ENCODE measurements around the gene CC2D2A.
A peak's percentile ranks its signal among the peaks of the same experiment; 100 is the strongest.

The CC2D2A gene

DNA sequence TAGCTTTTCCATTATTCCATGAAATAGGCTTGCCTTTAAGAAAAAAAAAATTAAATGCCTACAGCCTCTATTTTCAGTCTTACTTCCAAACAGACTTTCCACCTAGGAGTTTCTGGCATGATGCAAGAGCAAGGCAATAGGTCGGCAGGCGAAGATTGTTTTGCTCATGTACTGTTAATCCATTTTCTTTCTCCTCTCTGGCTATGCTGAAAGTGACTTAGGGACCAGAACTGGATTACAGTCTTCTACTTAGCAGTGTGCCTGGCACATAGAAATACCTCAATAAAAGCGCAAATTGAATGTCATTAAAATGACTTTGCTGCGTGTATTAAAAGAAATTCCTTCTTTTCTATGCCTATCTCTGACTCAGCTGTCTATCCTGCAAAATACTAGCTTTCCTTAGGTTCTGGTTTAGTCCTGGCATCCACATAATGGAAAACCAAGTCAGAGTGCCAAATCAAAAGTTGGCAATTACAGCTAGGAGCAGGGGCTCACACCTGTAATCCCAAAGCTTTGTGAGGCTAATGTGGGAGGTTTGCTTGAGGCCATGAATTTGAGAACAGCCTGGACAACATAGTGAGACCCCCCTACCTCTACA is 51.9 kb downstream of the CC2D2A start:
- DNase-seq = no peak

DNA sequence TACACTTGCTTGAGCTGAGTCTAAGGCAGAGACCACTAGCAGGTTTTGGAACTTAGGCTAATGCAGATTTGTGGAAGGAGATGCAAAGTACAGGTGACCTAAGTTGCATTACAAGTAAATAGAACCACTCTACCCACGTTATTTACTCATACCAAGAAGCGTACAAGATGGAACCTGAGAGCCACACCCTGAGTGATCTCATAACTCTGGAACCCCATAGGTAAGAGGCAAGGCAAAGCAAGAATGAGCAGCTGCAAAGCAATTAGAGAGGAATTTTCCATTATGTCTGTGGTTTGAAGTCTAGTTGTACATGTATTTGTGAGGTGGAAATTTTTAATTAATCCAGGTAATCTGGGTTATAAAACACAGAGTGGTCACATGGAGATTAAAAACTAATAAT is 55.4 kb downstream of the CC2D2A start:
- no peak for DNase-seq

DNA sequence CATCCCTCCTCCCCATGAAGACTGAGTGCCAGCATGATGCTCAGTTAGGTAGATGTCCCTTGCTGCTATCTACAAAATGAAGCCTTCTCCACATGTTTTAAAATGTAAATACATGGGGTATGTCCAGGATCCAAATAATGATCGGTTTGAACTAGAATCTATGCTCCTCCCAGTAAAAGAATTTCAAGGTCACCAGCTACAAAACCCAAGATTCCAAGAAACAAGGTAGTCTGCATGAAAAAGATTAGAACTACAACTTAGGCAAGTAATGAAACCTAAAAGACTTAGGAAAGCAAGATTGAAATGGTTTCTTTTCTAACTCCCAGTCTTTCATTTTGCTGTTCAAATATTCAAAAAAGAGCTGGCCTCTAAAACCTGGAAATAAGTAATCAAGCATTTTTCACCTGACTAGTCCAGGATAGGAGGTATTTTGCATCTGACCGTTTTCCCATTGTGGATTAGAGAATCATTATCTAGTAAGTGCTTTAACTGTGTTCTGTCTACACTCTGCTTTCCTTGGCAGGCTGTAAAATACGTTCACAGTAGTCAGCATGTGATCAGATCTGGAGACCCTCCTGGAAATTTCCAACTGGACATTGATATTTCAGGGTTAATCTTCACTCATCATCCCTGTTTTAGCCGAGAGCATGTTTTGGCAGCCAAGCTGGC is 57.4 kb downstream of the CC2D2A start:
- peak in 1 of 2 experiments; percentile 21 for DNase-seq

DNA sequence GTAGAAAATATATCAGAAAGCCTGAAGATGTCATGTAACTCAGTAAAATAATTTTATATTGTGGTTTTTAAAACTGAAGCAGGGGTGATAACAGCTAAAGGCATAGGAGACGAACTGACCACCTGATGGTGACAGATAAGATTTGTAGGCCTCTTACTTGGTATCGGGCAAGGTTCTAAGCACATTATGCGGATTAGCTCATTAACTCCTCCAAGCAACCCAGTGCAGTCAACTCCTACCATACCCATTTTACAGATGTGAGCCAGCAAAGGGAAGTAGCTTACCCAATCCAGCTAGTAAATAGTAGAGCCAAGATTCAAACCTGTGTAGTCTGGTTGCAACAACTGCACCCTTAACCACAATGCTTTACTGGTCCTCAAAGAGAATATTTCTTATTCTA is 62.1 kb downstream of the CC2D2A start:
- no peak for DNase-seq

DNA sequence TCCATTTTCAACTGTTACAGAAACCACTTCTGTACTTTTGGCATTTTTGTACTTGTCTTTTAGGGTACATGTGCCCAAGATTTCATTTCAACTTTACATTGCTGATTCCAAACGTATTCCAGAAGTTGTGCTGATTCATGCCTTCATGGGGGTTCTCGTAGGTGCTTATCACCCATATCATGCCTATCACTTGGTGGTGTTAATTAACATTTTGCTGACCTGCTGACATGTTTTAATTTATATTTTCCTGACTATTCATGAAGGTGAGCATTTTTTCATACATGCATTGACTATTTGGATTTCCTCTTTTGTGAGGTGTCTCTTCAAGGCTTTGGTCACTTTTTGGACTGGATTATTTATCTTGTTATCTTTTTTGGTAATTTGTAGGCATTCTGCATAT is 64.1 kb downstream of the CC2D2A start:
- no peak for DNase-seq

DNA sequence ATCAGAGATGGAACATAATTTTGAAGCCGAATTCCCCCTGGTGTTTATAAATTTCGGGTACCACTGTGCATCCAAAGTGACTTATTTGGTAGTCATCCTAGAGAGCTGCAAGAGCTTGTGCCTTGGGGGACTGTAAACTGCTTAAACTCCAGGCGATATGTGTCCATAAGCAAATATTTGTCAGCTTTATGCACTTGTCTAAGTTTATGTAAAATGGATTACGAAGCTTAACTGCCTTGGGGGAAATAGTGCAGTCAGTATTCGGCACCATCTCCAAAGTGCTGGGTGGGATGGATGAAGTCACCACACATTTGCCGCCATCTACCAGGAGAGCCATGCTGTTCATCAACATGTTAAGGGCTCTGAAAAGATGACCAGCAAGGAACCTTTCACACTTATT is 65.9 kb downstream of the CC2D2A start:
- DNase-seq = peak in 1 of 2 experiments; percentile 3

DNA sequence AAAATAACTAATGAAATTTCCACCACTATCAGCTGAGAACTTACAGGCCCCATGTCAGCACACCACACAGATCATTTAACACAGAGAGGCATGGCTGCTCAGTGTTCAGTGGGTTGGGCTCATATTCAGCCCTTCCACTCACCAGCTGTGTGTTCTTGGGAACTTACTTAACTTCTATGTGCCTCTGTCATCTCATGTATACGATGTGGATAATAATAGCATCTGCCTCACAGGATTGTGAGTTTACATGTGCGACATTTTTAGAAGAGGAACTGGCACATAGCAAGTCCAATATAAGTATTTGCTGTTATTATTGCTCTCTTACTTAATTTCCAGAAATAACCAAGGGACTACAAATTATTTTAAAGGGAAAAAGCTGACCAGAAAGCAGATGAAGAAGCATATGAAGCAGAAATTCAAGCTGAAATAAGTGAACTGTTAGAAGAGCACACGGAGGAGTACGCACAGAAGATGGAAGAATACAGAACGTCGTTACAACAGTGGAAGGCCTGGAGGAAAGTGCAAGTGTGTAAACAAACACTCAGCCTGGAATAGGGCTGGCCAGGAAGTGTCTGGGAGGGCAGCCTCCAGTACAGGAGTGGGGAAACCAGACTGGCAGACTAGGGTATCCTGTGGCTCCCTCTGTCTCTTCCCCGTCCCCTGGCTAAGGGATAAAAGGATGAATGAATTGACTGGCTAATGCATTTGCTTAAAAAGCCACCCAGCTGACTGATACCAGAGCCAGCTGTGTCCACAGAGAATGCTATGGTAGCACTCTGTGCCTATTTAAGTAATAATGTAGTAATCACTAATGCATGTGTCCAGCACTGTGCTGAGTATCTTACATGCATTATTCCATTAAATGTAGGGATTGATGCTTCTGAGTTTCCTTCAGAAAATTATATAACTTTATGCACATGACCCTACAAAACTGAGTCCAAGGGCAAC is 67.1 kb downstream of the CC2D2A start:
- DNase-seq = no peak

DNA sequence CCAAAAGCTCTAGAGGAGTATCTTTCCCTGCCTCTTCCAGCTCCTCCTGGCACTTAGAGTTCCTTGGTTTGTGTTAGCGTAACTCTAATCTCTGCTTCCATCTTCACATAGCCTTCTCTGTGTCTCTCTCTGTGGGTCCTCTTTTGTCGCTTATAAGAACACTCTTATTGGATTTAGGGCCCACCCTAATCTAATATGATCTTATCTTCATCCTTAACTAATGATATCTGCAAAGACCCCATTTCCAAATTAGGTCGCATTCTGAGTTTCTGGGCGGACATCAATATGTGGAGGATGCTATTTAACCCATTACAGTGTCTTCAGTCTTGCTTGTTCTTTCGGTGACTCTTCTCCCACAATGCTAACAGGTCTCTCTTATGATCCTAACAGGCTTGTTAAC is 72.3 kb downstream of the CC2D2A start:
- no peak for DNase-seq

DNA sequence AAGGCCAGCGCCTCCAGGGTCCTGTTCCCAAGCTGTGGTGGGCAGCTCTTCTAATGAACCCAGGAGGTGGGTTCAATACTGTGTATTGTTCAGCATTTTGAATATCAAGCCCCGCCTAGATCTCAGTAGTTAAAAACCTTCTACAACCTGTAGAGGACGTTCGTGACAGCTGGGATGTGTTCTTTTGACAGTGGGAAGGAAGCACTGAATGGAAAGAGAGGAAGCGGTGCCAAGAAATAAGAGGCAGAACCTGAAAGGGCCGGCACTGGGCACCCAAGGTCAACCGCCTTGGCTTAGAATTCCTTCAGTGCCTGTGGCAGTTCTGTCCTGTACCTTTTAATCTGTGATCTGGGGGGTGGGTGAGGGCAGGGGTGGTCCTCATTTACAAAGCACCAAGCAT is 73.1 kb downstream of the CC2D2A start:
- no peak for DNase-seq

DNA sequence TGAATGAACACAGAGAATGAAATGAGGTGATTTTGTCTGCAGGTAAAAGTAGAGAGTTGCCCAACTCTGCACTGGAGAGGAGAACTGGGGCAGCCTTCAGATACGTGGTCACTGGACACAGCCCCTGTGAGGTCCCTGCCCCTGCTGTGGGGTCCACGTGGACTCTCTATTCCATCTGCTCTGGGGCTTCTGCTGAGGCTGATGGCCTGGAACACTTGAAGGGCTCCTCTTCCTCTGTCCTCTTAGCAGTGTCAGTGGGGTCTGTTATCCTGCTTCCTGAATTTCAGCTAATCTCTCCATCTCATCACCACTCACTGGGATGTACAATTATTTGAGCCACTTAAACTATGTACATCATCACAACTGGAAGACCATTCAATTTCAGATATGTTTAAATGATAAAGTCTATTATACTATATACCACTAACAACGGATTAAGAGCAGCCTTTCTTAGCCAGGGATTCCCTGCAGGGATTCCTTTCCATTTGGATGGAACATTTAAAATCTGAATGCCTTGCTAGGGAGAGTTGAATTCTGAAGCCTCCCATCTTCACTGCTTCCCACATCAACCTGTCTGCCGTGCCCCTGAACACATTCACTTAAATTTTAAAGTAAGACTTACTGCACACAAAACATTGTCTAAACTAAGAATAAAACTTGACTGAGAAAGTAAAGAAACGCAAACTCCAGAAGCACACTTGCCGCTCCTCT is 74.0 kb downstream of the CC2D2A start:
- no peak for DNase-seq

DNA sequence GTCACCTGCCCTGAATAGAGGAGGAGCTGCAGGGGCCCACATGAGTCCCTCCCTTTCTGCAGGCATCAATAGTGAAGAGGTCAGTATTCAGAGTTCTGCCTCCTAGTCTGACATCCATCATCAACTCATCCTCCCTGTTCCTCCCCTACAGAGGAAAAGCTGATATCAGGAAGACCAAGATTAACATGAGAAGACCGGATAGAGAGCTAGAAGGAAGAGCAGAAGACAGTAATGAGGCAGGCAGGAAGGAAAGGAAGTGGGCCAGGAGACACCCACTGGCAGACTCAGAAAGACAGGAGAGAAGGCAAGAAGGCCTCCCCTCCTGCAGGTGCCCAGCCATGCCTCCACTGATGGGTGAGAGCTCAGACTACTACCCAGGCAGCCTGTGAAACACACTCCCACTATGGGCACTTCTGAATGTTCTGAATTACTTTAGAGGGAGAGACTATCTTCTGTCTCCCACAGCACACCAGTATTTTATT is 74.6 kb downstream of the CC2D2A start:
- no peak for DNase-seq

DNA sequence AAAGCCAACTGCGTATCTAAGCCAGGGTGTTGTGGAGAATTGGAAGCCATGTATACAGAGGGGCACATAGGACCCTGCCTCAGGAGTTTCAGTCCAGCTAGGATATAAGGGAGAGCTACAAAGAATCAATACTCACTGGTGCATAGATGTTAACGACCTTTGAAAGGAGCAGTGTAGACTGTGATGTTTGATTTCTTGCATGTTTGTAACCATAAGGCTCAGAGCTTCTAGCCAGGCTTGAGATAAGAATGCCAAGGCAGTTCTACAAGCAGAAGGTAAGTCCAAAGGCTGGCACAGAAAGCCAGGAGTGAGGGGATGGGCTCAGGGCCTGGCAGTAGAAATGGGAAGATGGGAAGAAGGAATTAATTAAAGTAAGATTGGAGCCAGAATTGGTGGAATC is 75.7 kb downstream of the CC2D2A start:
- no peak for DNase-seq

DNA sequence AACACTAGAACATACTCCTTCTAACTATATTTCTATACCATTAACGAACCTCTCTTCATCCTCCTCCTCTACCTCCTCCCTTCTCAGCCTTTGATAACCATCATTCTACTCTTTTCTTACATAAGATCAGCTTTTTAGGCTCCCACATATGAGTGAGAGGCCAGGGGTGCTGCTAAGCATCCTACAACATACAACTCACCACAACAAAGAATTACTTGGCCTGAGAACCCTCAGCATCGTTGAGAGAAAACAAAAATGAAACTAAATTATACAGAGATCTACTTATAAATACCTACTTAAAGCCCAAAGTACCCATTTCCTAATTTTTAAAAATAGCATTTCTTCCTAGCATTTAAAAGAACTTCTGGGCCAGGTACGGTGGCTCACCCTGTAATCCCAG is 77.7 kb downstream of the CC2D2A start:
- no peak for DNase-seq

DNA sequence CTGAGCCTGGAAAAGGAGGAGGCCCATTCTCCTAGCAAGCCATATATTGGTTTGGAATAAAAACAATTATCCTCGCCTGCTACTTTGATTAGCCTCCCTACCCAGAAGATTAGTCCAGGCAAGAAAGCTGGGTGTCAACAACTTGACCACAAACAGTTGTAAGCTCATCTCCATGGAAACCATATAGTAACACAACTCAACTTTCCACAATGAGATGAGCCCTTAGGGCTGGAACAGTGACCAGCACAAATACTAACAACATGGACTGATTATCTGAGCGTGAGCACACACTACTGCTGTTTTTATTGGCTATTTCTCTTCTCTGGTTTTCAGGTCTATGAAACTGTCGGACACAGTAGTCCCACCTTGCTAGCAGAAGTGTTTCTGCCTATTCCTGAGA is 80.8 kb downstream of the CC2D2A start:
- DNase-seq = no peak

DNA sequence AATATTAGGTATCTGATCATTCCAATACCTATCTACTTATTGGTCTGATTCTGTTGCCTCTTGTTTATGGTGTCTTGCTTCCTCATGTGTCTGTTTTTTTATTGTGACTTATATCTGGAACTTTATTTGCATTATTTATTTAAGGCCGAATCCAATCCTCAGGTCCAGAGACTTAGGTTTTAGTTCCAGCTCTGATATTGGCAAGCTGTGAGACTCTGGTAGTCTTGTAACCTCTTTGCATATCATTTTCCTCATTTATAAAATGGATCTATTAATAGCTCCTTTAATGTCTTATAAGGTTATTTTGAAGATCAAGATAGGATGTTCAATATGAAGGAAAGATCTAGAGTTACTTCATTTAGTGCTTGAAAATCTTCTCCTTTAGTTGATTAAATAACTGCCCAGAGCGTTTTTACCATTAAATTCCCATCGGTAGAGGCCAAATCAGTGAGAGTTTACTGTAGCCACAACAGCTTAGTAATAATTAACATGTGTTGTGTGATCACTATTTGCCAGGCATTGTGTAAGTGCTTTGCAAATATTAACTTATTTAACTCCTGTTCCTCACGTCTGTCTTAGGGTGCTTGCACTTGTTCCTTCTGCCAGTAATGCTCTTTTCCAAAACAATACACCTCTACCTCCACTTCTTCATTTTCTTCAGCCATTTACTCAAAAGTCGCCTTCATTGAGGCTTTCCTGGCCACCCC is 82.2 kb downstream of the CC2D2A start:
- no peak for DNase-seq

DNA sequence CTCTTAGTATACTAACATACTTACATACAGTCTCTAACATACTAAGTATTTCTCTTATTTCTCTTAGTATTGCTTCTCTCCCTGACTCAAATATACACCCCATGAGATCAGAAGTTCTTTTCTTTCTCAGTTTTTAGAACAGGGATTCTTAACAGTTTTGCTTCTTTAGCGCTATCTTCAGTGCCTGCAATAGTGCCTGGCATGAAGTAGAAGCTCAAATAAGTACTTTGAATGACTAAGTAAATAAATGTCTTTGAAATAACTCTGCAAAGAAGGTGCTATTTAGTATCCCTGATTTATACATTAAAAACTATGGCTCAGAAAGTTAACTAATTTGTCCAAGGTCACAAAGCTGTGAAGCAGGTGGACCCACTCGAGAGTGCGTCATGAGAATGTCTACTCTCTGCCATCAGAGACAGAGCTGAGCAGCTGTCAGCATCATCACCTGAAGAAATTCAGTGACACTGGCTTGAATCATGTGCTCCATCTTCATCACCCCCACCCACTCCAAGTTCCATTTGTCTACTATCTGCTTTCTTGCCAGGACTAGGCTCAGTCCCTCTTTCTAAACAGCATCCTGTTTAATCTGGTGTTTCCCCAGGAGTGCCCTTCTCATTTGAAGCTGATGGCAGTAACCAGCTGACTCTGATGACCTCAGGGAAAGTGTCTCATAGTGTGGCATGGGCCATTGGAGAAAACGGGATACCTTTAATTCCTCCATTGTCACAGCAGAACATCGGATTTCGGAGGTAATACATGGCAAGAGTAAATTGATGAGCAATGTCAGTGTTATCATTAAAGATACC is 83.1 kb downstream of the CC2D2A start:
- DNase-seq = no peak

DNA sequence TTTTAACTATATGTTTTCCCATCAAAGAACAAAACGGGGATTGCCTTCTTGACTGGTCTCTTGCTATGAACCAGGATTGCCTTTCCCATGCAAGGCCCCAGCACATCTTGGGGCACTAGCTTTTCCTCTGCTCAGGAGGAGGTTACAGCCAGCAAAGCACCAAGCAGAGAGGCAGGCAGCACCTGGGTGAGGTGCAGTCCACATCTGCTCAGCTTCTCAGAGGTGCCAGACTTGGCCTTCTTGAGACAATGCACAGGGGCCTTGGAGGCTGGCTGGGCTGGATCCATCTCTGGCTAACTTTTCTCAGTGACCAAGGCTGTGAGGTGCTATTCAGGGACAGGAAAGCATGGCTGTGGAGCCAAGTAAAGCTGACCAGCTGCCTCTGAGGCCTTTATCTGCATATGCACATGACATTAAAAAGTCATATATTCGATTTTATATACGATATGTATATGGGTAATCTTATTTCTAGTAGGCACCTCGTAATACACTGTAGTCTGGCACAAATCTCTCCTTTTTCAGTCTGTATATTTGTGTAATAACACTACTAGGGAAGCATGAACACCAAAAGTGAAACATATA is 86.9 kb downstream of the CC2D2A start:
- DNase-seq = no peak

DNA sequence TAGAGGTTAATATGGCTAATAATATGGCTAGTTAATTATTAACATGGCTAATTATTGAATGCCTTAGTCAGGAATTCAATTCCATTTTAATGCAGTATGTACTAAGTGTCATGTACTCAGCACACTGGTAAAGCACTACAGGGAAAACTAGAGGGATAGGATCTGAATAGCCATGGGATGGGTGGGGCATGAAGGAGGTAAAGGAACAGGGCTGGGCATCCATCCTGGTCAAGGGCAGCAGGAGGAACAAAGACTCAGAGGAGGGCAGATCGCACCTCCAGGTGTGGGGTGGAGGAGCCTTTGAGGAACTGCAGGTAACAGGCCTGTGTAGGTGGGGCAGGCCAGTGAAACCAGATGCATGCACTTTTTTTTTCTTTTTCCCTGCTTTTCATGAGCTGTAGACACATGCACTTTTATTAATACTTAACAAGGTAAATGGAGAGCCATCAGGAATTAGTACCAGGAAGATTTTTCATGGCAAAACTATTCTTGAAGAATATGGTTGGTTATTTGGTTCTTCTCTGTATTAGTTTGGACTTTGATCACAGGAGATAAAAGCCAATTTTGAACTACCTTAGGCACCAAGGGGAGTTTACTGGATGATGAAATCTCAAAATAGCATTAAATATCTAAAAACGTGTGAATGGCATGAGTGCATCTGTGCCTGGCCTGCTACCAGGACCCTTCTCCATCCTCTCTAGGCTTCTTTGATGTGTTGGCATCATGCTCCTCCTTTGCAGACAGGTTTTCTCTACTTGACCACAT is 88.3 kb downstream of the CC2D2A start:
- DNase-seq = no peak

DNA sequence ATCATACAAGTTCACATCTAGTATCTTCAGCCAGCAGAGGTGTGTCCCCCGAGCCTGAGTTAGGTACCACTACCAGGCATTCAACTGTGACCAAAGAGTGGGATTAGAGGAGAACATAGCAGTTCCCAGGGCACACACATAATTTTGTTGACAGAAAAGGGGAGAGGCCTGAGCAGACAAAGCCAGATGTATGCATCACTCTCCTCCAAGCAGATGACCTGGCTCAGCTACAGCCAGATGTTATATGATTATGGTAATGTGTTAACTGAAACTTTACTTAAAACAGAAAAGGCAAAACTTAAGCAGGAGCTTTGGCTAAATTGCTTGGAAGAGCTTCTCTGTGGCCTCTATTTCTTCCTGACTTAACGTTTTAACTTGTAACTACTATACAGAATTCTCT is 88.9 kb downstream of the CC2D2A start:
- DNase-seq = no peak

DNA sequence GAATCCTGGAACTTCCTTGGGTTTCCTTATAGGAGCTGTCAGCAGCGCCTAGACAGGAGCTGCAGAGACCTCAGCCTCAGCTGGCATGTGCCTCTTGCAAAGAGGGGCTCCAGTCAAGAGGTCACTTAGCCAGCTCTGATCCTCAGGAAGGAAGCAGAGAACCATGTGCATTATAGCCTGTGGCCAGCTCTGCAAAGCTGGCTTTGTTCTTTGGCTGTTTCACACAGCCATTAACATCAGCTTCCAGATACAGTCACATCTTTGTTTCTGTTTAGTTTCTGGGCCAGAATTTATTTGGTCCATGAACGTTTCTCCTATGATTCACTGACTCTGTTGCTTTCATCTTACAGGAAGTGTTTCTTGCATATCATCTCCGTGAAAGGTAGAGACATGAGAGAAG is 92.4 kb downstream of the CC2D2A start:
- no peak for DNase-seq
